Neural progenitor cell (in vitro differentiated cells): ENCODE results near the gene CNOT4. TPM values are rescaled to one million over a fixed set of nuclear protein-coding genes. Genes with fewer than 3 reads are reported as not detected.

Experiments used
- DNase-seq: peaks from one replicate; pipeline ENCODE4 v3.0.0-alpha.2; 2016; ENCODE audit warnings: low spot score
- H2AFZ ChIP-seq: fragments of 200-600 bp; sonication (generic); replicated peaks from 2 replicates; pipeline ENCODE4 v1.6.1; 2016; ENCODE audit warnings: antibody characterized with exemption
- H3F3A ChIP-seq: fragments of 200-600 bp; sonication (generic); 2 replicates; pipeline ENCODE4 v1.6.1; 2016; ENCODE audit warnings: antibody characterized with exemption, low read depth
- H3K27ac ChIP-seq: fragments of 200-600 bp; sonication (generic); 2 replicates; pipeline ENCODE4 v1.5.1; 2016; ENCODE audit warnings: mild to moderate bottlenecking
- H3K27me3 ChIP-seq: fragments of 200-600 bp; sonication (generic); 2 replicates; pipeline ENCODE4 v1.6.1; 2016; ENCODE audit warnings: mild to moderate bottlenecking, moderate library complexity
- H3K36me3 ChIP-seq: fragments of 200-600 bp; sonication (generic); 2 replicates; pipeline ENCODE4 v1.5.1; 2016
- H3K4me1 ChIP-seq: fragments of 200-600 bp; sonication (generic); 2 replicates; pipeline ENCODE4 v1.6.1; 2016; ENCODE audit warnings: mixed run types
- H3K4me2 ChIP-seq: fragments of 200-600 bp; sonication (generic); 2 replicates; pipeline ENCODE4 v1.6.1; 2016
- H3K4me3 ChIP-seq: fragments of 200-600 bp; sonication (generic); 2 replicates; pipeline ENCODE4 v1.5.1; 2016
- H3K79me2 ChIP-seq: fragments of 200-600 bp; sonication (generic); 2 replicates; pipeline ENCODE4 v1.6.1; 2016; ENCODE audit warnings: low read depth
- H3K9ac ChIP-seq: fragments of 200-600 bp; sonication (generic); 2 replicates; pipeline ENCODE4 v1.6.1; 2016
- H3K9me3 ChIP-seq: fragments of 200-600 bp; sonication (generic); 2 replicates; pipeline ENCODE4 v1.5.1; 2016; ENCODE audit warnings: low read depth
- H4K20me1 ChIP-seq: fragments of 200-600 bp; sonication (generic); 2 replicates; pipeline ENCODE4 v1.6.1; 2016; ENCODE audit warnings: low read depth
- H3K27ac Mint-ChIP-seq: 3 replicates; pipeline ENCODE4 v1.8.0; 2021; ENCODE audit warnings: mixed read lengths
- H3K27me3 Mint-ChIP-seq: 2 replicates; pipeline ENCODE4 v1.8.0; 2022; ENCODE audit warnings: low read depth, mild to moderate bottlenecking, inconsistent platforms, moderate library complexity, mixed read lengths; ENCODE audit not compliant: insufficient read depth
- H3K36me3 Mint-ChIP-seq: 3 replicates; pipeline ENCODE4 v1.8.0; 2021; ENCODE audit warnings: mixed read lengths
- H3K4me1 Mint-ChIP-seq: 3 replicates; pipeline ENCODE4 v1.8.0; 2021; ENCODE audit warnings: mixed read lengths
- H3K4me3 Mint-ChIP-seq: 3 replicates; pipeline ENCODE4 v1.8.0; 2021; ENCODE audit warnings: mild to moderate bottlenecking, moderate library complexity, mixed read lengths
- H3K9me3 Mint-ChIP-seq: 3 replicates; pipeline ENCODE4 v1.8.0; 2020; ENCODE audit warnings: mixed read lengths
- EZH2 ChIP-seq: fragments of 200-600 bp; sonication (generic); IDR thresholded peaks from 2 replicates; pipeline ENCODE4 v1.6.1; 2017; ENCODE audit warnings: antibody characterized with exemption, mild to moderate bottlenecking, moderate library complexity
- EZH2phosphoT487 ChIP-seq: fragments of 200-600 bp; sonication (generic); IDR thresholded peaks from 2 replicates; pipeline ENCODE4 v1.6.1; 2017; ENCODE audit warnings: antibody characterized with exemption
- total RNA-seq: library from RNA; depleted of rRNA; stranded (reverse); fragments of >200 nt; gene quantifications from 2 replicates; pipeline ENCODE4 v1.2.3, GENCODE V29; 2015; ENCODE audit warnings: low replicate concordance
- TF ChIP-seq, protein P1 (sequence below): fragments of 200-600 bp; sonication (generic); IDR thresholded peaks from 2 replicates; pipeline ENCODE4 v1.5.1; 2017; ENCODE audit warnings: antibody characterized with exemption, mild to moderate bottlenecking

Gene CNOT4
- total RNA-seq, 1 donor from 2014 or later, result 21.4 TPM

GRCh38 chr7:135537905-135538304 is 28.0 kb upstream of the CNOT4 start:
- Histone ChIP-seq H3K9me3 (no peaks in the 10 kb centered on the region), H3K4me2 (no peak overlapping the region), H3K4me1 (peaks cover 13% of the 10 kb centered on the region), H3K27me3 (no peaks in the 10 kb centered on the region), H3K27ac (no peak overlapping the region), H4K20me1 (no peaks in the 10 kb centered on the region), H3K9ac (no peak overlapping the region), H3K79me2 (no peaks in the 10 kb centered on the region), H2AFZ (peak overlapping the region; percentile 18), H3K36me3 (no peaks in the 10 kb centered on the region), H3F3A (peaks cover 7% of the 10 kb centered on the region), H3K4me3 (no peak overlapping the region)
- Mint-ChIP-seq H3K36me3 (no peaks in the 10 kb centered on the region), H3K27ac (no peak overlapping the region), H3K4me1 (peaks cover 4% of the 10 kb centered on the region), H3K9me3 (no peaks in the 10 kb centered on the region), H3K27me3 (no peaks in the 10 kb centered on the region), H3K4me3 (no peak overlapping the region)
- no peak for DNase-seq
- TF ChIP-seq EZH2phosphoT487 (no peak), EZH2 (no peak)
- TF ChIP-seq, protein P1, sequence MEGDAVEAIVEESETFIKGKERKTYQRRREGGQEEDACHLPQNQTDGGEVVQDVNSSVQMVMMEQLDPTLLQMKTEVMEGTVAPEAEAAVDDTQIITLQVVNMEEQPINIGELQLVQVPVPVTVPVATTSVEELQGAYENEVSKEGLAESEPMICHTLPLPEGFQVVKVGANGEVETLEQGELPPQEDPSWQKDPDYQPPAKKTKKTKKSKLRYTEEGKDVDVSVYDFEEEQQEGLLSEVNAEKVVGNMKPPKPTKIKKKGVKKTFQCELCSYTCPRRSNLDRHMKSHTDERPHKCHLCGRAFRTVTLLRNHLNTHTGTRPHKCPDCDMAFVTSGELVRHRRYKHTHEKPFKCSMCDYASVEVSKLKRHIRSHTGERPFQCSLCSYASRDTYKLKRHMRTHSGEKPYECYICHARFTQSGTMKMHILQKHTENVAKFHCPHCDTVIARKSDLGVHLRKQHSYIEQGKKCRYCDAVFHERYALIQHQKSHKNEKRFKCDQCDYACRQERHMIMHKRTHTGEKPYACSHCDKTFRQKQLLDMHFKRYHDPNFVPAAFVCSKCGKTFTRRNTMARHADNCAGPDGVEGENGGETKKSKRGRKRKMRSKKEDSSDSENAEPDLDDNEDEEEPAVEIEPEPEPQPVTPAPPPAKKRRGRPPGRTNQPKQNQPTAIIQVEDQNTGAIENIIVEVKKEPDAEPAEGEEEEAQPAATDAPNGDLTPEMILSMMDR, result no peak

DNA sequence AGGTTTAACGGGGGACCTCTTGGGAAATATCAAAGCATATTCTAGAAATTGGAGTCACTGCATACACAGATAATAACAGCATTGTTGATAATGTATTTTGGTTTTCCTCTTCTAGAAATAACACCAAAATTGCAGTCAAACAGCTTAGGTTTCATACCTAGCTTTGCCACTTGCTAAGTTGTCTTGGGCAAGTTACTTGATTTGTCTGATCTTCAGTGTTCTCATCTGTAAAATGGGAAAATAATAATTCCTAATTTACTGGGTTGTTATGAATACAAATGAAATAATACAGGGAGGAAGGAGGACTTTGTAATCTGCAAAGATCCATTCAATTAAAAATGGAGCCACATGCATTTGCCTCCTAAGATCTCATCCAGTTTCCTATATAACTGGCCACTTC is 27.6 kb upstream of the CNOT4 start:
- Histone ChIP-seq H3K9ac (no peak overlapping the region), H3K4me2 (no peak overlapping the region), H3K36me3 (no peaks in the 10 kb centered on the region), H2AFZ (peak overlapping the region; percentile 18), H3K79me2 (no peaks in the 10 kb centered on the region), H3K4me1 (peaks cover 13% of the 10 kb centered on the region), H4K20me1 (no peaks in the 10 kb centered on the region), H3F3A (peaks cover 7% of the 10 kb centered on the region), H3K27ac (no peak overlapping the region), H3K4me3 (no peak overlapping the region), H3K9me3 (no peaks in the 10 kb centered on the region), H3K27me3 (no peaks in the 10 kb centered on the region)
- no peaks in the 10 kb centered on the region for H3K36me3 Mint-ChIP-seq
- peaks cover 4% of the 10 kb centered on the region for H3K4me1 Mint-ChIP-seq
- no peak for DNase-seq
- no peak overlapping the region for H3K27ac Mint-ChIP-seq
- no peaks in the 10 kb centered on the region for H3K9me3 Mint-ChIP-seq
- no peak overlapping the region for H3K4me3 Mint-ChIP-seq
- H3K27me3 Mint-ChIP-seq, result no peaks in the 10 kb centered on the region
- TF ChIP-seq EZH2, result no peak
- TF ChIP-seq EZH2phosphoT487, result no peak
- TF ChIP-seq, protein P1, result no peak

DNA sequence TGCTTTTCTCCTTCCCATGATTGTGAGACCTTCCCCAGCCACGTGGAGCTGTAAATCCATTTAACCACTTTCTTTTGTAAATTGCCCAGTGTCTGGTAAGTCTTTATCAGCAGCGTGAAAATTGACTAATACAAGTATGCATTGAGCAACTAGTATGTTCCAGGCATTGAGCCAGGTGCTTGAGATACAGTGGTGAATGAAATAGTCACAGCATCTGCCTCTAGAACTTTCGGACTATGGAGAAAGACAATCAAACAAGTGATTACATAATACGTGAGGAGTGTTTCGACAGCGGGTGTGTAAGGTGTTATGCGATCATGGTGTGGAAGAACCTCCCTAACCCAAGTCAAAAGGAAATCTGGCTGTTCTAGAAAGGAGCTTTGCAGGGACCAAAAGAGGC is 26.2 kb upstream of the CNOT4 start:
- Mint-ChIP-seq H3K4me1 (peaks cover 4% of the 10 kb centered on the region), H3K27me3 (no peaks in the 10 kb centered on the region), H3K27ac (no peak overlapping the region), H3K9me3 (no peaks in the 10 kb centered on the region), H3K36me3 (no peaks in the 10 kb centered on the region), H3K4me3 (no peak overlapping the region)
- peaks cover 7% of the 10 kb centered on the region for H3F3A ChIP-seq
- H2AFZ ChIP-seq, result no peak overlapping the region
- no peaks in the 10 kb centered on the region for H3K27me3 ChIP-seq
- TF ChIP-seq, protein P1, result no peak
- TF ChIP-seq EZH2phosphoT487 (no peak), EZH2 (no peak)
- no peak for DNase-seq
- no peaks in the 10 kb centered on the region for H4K20me1 ChIP-seq
- no peaks in the 10 kb centered on the region for H3K79me2 ChIP-seq
- no peak overlapping the region for H3K4me3 ChIP-seq
- H3K4me1 ChIP-seq, result peaks cover 13% of the 10 kb centered on the region
- no peaks in the 10 kb centered on the region for H3K9me3 ChIP-seq
- no peak overlapping the region for H3K27ac ChIP-seq
- no peak overlapping the region for H3K4me2 ChIP-seq
- no peaks in the 10 kb centered on the region for H3K36me3 ChIP-seq
- H3K9ac ChIP-seq, result no peak overlapping the region

DNA sequence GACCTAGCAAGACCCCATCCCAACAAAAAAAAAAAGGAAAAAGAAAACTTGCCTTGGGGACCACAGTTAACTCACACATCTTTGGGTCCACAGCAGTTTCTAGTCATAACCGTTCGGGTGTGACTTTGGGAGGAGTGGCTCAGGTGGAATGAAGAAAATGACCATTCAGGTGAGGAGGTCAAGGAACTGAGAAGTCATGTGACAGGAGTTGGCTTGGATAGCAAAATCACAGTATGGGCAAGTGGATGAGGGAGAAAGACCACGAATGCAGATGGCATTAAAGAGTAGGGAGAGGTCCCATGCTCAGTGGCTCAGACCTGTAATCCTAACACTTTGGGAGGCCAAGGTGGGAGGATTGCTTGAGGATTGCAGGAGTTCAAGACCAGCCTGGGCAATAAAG is 17.1 kb upstream of the CNOT4 start:
- TF ChIP-seq EZH2phosphoT487 (no peak), EZH2 (no peak)
- TF ChIP-seq, protein P1, result no peak
- Histone ChIP-seq H3K4me3 (no peak overlapping the region), H4K20me1 (no peaks in the 10 kb centered on the region), H3F3A (no peaks in the 10 kb centered on the region), H3K9me3 (no peaks in the 10 kb centered on the region), H3K27ac (no peak overlapping the region), H3K4me2 (no peak overlapping the region), H3K79me2 (no peaks in the 10 kb centered on the region), H2AFZ (no peak overlapping the region), H3K36me3 (no peaks in the 10 kb centered on the region), H3K27me3 (no peaks in the 10 kb centered on the region), H3K4me1 (no peaks in the 10 kb centered on the region), H3K9ac (no peak overlapping the region)
- H3K27me3 Mint-ChIP-seq, result peaks cover 5% of the 10 kb centered on the region
- no peak for DNase-seq
- no peaks in the 10 kb centered on the region for H3K4me1 Mint-ChIP-seq
- H3K27ac Mint-ChIP-seq, result no peak overlapping the region
- no peaks in the 10 kb centered on the region for H3K36me3 Mint-ChIP-seq
- H3K9me3 Mint-ChIP-seq, result peaks cover 3% of the 10 kb centered on the region
- H3K4me3 Mint-ChIP-seq, result no peak overlapping the region
